K562 (cell line): ENCODE measurements around the gene DGLUCY.

Experiments used
- BCL6 ChIP-seq: fragments of 250-450 bp; sonication (Bioruptor Pico); IDR thresholded peaks from 2 replicates; pipeline ENCODE4 v1.4.0; 2020
- FOXJ3 ChIP-seq: sonication (generic); formaldehyde crosslinking; IDR thresholded peaks from 2 replicates; pipeline ENCODE4 v1.4.0; 2020; ENCODE audit warnings: mild to moderate bottlenecking, missing genetic modification reagents
- FOXM1 ChIP-seq, 2 experiments: fragments of 450-650 bp in 1 of 2; sonication (generic) in 1 of 2; formaldehyde crosslinking in 1 of 2; IDR thresholded peaks; 2 replicates each; pipeline versions ENCODE4 v1.6.1 to v1.9.0; 2017 to 2022; ENCODE audit warnings: low read depth in 2 of 2, mild to moderate bottlenecking in 2 of 2, missing genetic modification reagents in 1 of 2, moderate library complexity in 1 of 2
- YY1 ChIP-seq, 3 experiments: IDR thresholded peaks; 2 replicates each; pipeline ENCODE4 v1.6.1; 2011; ENCODE audit warnings: low read length in 2 of 3, mild to moderate bottlenecking in 2 of 3, moderate library complexity in 2 of 3, borderline replicate concordance in 1 of 3, control low read depth in 1 of 3, low read depth in 1 of 3; ENCODE audit not compliant: insufficient read depth in 3 of 3, insufficient replicate concordance in 2 of 3, control insufficient read depth in 1 of 3, insufficient read length in 1 of 3; ENCODE audit errors: extremely low read depth in 1 of 3
- ZFP36 ChIP-seq: fragments of 150-350 bp; IDR thresholded peaks from 2 replicates; pipeline ENCODE4 v1.6.1; 2018; ENCODE audit warnings: low read length, low read depth; ENCODE audit not compliant: partially characterized antibody
- ZNF41 ChIP-seq: fragments of 250-450 bp; sonication (Bioruptor Pico); conservative IDR thresholded peaks from 2 replicates; pipeline ENCODE4 v1.4.0; 2020; ENCODE audit warnings: mild to moderate bottlenecking

- TF ChIP-seq FOXM1 (IDR thresholded peaks at IDR 0.05; ENCODE audit: low read depth) (no peak), FOXM1 (CRISPR knock-in tag; IDR thresholded peaks at IDR 0.05; ENCODE audit: low read depth) (no peak), ZFP36 (no peak), FOXJ3 (CRISPR knock-in tag) (no peak), BCL6 (CRISPR knock-in tag) (no peak), ZNF41 (no peak), YY1 (IDR thresholded peaks at IDR 0.05; ENCODE audit: borderline replicate concordance in 1 of 3, control insufficient read depth in 1 of 3, extremely low read depth in 1 of 3, insufficient read depth in 3 of 3, insufficient read length in 1 of 3, insufficient replicate concordance in 2 of 3, low read depth in 1 of 3, low read length in 2 of 3) (no peak)
Observed at GRCh38 chr14:91269076-91269991, 155.5 kb downstream of the DGLUCY start.
